Measurements from ENCODE around the gene CCDC86.
A peak's percentile ranks its signal among the peaks of the same experiment; 100 is the strongest.

The CCDC86 gene

GRCh38 chr11:60842668-60843600 lies 1.0 kb downstream of the CCDC86 start:
- Histone ChIP-seq H3K9me3 (ENCODE audit: control insufficient read depth, low read length) (no peaks in the 10 kb centered on the region), H3K36me3 (ENCODE audit: control insufficient read depth, insufficient read depth, low read length) (peaks cover 8% of the 10 kb centered on the region)
- no peak for TF ChIP-seq CTCF (IDR thresholded peaks at IDR 0.05)

GRCh38 chr11:60844045-60844869 lies 2.3 kb downstream of the CCDC86 start:
- no peaks in the 10 kb centered on the region for H3K9me3 ChIP-seq (ENCODE audit: control insufficient read depth, low read length)
- no peaks in the 10 kb centered on the region for H3K27me3 ChIP-seq (ENCODE audit: control insufficient read depth, insufficient read depth, low read length)
- TF ChIP-seq CTCF (IDR thresholded peaks at IDR 0.05), result no peak
- peak overlapping the region; percentile 96 for H3K4me3 ChIP-seq (ENCODE audit: low read depth, low read length)
- peak overlapping the region; percentile 99 for H3K9ac ChIP-seq
- peaks cover 8% of the 10 kb centered on the region for H3K36me3 ChIP-seq (ENCODE audit: control insufficient read depth, insufficient read depth, low read length)
- H3K4me2 ChIP-seq (ENCODE audit: low read length), result peak overlapping the region; percentile 75
- H3K79me2 ChIP-seq, result peaks cover 43% of the 10 kb centered on the region
- H2AFZ ChIP-seq, result no peak overlapping the region
- peaks cover 19% of the 10 kb centered on the region for H3K4me1 ChIP-seq
- H3K27ac ChIP-seq, result peak overlapping the region; percentile 100

More at GRCh38 chr11:60842668-60843600, 1.0 kb downstream of the CCDC86 start:
- Histone ChIP-seq H3K27ac (peak overlapping the region; percentile 100), H3K4me2 (ENCODE audit: low read length) (peak overlapping the region; percentile 75), H2AFZ (peak overlapping the region; percentile 2), H3K4me1 (peaks cover 30% of the 10 kb centered on the region), H3K27me3 (ENCODE audit: control insufficient read depth, insufficient read depth, low read length) (no peaks in the 10 kb centered on the region), H3K4me3 (ENCODE audit: low read depth, low read length) (peak overlapping the region; percentile 96), H3K9ac (peak overlapping the region; percentile 99), H3K79me2 (peaks cover 36% of the 10 kb centered on the region)

GRCh38 chr11:60844870-60845221 lies 2.9 kb downstream of the CCDC86 start:
- H3K36me3 ChIP-seq (ENCODE audit: control insufficient read depth, insufficient read depth, low read length), result peaks cover 8% of the 10 kb centered on the region
- TF ChIP-seq CTCF (IDR thresholded peaks at IDR 0.05), result no peak
- H3K4me3 ChIP-seq (ENCODE audit: low read depth, low read length), result peak overlapping the region; percentile 96
- H3K27ac ChIP-seq, result peak overlapping the region; percentile 100
- peak overlapping the region; percentile 99 for H3K9ac ChIP-seq
- peaks cover 13% of the 10 kb centered on the region for H3K4me1 ChIP-seq
- H3K4me2 ChIP-seq (ENCODE audit: low read length), result peak overlapping the region; percentile 75
- H3K27me3 ChIP-seq (ENCODE audit: control insufficient read depth, insufficient read depth, low read length), result no peaks in the 10 kb centered on the region
- peaks cover 43% of the 10 kb centered on the region for H3K79me2 ChIP-seq
- no peaks in the 10 kb centered on the region for H3K9me3 ChIP-seq (ENCODE audit: control insufficient read depth, low read length)
- H2AFZ ChIP-seq, result no peak overlapping the region

GRCh38 chr11:60845338-60845737 lies 3.4 kb downstream of the CCDC86 start:
- H3K4me1 ChIP-seq, result peaks cover 10% of the 10 kb centered on the region
- H3K4me3 ChIP-seq (ENCODE audit: low read depth, low read length), result peak overlapping the region; percentile 96
- peak overlapping the region; percentile 99 for H3K9ac ChIP-seq
- no peaks in the 10 kb centered on the region for H3K27me3 ChIP-seq (ENCODE audit: control insufficient read depth, insufficient read depth, low read length)
- H3K27ac ChIP-seq, result peak overlapping the region; percentile 100
- no peaks in the 10 kb centered on the region for H3K9me3 ChIP-seq (ENCODE audit: control insufficient read depth, low read length)
- H2AFZ ChIP-seq, result no peak overlapping the region
- H3K4me2 ChIP-seq (ENCODE audit: low read length), result peak overlapping the region; percentile 75
- H3K36me3 ChIP-seq (ENCODE audit: control insufficient read depth, insufficient read depth, low read length), result peaks cover 8% of the 10 kb centered on the region
- TF ChIP-seq CTCF (IDR thresholded peaks at IDR 0.05), result no peak
- peaks cover 43% of the 10 kb centered on the region for H3K79me2 ChIP-seq

Measured in parathyroid adenoma (tissue), 2 donors.